Measurements from ENCODE around the gene MLLT3.
A peak's percentile ranks its signal among the peaks of the same experiment; 100 is the strongest.

The MLLT3 gene

GRCh38 chr9:20373263-20373662 lies 249.0 kb downstream of the MLLT3 start:
- DNase-seq: no peak

- no peak for DNase-seq
Observed at GRCh38 chr9:20369391-20369790, 252.9 kb downstream of the MLLT3 start.

DNA sequence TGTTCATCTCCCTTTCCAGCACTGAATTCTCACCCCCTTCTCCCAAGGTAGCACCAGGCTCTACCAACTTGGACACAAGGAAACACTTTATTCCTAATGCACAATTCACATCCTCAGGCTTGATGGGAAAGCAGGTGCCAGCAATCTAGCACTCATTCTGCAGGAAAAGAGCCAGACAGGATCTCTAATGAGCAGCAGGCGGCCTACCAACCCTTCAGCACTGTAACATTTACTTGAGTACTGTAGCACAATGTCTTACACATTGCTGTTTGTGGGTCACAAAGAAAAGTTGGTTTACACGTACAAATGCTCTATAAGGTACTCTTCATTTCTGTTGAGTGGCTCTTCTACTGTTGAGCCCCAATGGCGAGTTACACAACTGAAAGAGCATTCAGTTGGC lies 254.4 kb downstream of the MLLT3 start:
- DNase-seq: no peak

DNA sequence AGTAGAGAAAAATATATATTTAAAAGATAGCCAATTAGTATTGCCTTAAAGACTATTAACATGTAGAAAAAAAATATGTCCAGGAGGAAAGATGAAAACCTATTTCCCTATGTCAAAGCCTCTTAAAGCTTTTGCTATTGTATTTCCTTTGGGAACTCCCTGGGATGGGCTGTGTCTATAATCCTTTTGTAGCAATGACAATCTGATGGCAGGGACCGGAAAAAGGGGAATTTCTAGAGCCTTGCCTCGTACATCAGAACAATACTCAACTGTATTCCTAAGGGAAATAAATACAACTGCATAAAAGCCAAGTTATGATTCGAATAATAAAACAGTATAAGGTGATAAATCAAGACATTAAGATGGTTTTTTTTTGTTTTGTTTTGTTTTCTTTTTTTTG lies 257.3 kb downstream of the MLLT3 start:
- DNase-seq: no peak

- DNase-seq: no peak
Observed at GRCh38 chr9:20363233-20363632, 259.1 kb downstream of the MLLT3 start.

GRCh38 chr9:20361656-20362570 lies 260.4 kb downstream of the MLLT3 start:
- DNase-seq: no peak

DNA sequence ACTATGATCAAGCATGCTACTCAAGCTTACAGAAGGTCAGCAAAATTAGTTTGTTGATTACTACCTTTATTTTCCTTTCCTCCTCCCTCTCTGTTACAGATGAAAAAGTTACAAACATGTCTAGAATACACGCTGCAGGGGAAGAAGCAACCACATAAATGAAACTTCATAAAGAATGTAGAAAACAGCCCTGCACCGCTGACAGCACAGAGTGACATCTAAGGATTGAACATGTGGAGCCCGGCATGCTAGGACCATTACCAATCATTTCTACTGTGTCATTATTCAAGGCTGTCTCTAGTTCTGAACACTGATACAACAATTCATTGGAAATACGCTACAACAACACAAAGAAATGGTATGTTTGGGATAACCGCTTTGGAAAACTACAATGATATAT lies 261.1 kb downstream of the MLLT3 start:
- DNase-seq: no peak

GRCh38 chr9:20358207-20358606 lies 264.1 kb downstream of the MLLT3 start:
- DNase-seq: no peak

DNA sequence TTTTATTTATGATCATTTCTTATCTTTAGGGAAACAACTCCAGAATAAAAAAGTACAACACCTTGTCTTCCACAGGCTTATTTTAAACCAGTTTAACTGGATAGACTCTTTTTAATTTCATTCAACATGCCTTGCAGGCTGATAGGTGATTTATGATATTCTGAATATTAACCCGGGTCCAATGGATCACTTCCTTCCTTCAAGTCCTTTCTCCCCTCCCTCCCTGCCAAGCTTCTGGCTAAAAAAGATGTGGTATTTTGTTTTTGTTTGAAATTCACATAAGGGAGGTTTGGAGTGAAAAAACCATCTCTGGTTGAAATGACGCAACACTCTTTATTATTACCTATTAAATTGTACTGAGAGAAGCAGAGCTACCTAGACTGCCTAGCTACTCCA lies 265.3 kb downstream of the MLLT3 start:
- DNase-seq: no peak

GRCh38 chr9:20356403-20357036 lies 265.8 kb downstream of the MLLT3 start:
- peak; percentile 60 for DNase-seq

- no peak for DNase-seq
Observed at GRCh38 chr9:20355022-20355421, 267.3 kb downstream of the MLLT3 start.

GRCh38 chr9:20353931-20354652 lies 268.2 kb downstream of the MLLT3 start:
- no peak for DNase-seq

DNA sequence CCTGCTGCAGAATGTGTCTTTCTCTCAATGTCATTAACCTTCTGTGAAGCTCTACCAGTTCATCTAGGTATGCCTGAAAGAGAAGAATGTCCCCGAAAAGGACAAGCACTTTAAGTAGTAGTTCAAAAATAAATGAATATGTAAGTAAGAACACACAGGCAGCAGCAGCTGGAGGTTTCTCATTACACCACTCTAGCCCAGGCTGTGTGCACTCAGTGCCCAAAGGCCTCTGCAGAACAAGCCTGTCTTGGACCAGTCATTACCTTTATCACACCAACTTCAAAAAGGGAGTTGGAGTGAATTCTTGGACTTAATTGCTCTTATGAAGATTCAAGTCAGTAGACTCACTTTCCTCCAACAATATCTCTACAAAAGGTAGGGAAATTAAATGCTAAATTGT lies 268.8 kb downstream of the MLLT3 start:
- no peak for DNase-seq

GRCh38 chr9:20352591-20352990 lies 269.7 kb downstream of the MLLT3 start:
- DNase-seq: no peak

GRCh38 chr9:20351715-20352114 lies 270.6 kb downstream of the MLLT3 start:
- no peak for DNase-seq

DNA sequence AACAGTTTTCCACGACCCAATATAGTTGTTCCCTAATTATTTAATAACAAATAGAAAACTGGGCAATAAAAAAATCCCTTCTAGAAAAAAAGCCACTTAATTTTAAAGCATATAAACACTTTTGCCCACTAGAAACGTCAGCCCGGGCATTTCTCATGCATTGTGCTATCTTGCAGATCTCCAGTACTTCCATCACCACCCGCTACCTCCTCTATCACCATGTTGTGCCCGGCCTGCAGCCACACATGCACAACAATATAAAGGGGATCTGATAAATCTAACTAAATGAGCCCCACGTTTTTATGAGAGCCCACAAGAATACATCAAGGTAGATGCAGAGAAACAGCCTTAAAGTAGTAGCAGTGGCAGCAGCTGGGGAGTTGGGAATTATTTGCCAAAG lies 272.7 kb downstream of the MLLT3 start:
- no peak for DNase-seq

GRCh38 chr9:20343325-20343724 lies 279.0 kb downstream of the MLLT3 start:
- no peak for DNase-seq

DNA sequence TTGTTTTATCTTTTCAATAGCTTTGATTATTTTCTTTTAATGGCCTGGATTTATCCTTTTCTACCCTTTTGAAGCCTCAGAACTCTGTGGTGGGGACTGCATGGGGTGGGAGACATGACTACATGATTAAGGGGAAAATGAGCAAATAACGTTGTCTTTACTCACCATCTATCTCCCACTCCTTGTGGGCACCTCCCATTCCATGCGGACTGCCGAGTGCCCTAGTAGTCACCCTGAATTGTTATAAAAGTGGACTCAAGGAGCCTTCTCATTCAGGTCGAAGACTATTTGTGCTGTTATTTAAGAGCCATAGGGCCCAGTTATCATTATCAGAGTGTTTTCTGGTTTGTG lies 281.8 kb downstream of the MLLT3 start:
- DNase-seq: no peak

DNA sequence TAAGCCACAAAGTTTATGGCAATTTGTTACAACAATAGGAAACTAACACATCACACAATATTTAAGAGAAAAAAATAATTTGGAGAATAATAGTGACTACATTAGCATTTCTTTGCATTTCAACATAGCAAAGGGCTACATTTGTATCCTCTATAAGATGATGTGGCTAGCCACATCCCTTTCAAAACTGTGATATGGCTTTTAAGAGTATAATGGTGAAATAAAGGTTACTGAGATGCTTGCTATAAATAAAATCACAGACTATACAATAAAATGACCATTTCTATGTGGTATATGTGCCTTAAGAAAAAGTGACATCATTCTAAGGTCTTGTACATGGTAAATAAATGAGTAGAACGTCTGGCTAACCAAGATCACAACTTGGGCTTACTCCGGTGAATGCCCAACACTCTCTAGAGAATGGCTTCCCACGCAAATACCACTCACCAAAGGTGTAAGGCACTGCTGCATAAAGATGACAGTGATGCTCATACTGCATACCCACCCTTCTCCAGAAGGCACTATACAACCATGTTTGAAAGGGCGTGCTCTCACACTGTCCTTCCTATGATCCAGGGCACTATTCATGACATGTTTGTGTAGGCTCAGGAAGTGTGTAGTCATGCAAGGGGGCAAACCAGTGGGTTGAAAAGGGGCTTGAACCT lies 286.5 kb downstream of the MLLT3 start:
- DNase-seq: no peak

- DNase-seq: no peak
Observed at GRCh38 chr9:20333991-20334390, 288.3 kb downstream of the MLLT3 start.

GRCh38 chr9:20331095-20331685 lies 291.1 kb downstream of the MLLT3 start:
- DNase-seq: no peak

- no peak for DNase-seq
Observed at GRCh38 chr9:20330688-20331087, 291.6 kb downstream of the MLLT3 start.

- DNase-seq: no peak
Observed at GRCh38 chr9:20326516-20326915, 295.8 kb downstream of the MLLT3 start.
